ACC112 (cell line): ENCODE data around the gene EYA2.

Experiments used
- H2AFZ ChIP-seq: fragments of 200-600 bp; sonication (generic); one replicate; pipeline ENCODE4 v1.6.0; 2017; ENCODE audit warnings: antibody characterized with exemption, low read length; ENCODE audit not compliant: unreplicated experiment
- H3K27ac ChIP-seq: fragments of 200-600 bp; sonication (generic); 2 replicates; pipeline ENCODE4 v1.5.1; 2014; ENCODE audit warnings: low read depth, mild to moderate bottlenecking, antibody characterized with exemption, low read length, moderate library complexity
- H3K27me3 ChIP-seq: fragments of 200-600 bp; sonication (generic); 2 replicates; pipeline ENCODE4 v1.6.1; 2014; ENCODE audit warnings: mild to moderate bottlenecking, antibody characterized with exemption, low read length, moderate library complexity, mixed read lengths; ENCODE audit not compliant: insufficient read depth
- H3K36me3 ChIP-seq: fragments of 200-600 bp; sonication (generic); 2 replicates; pipeline ENCODE4 v1.6.1; 2016; ENCODE audit warnings: mild to moderate bottlenecking, antibody characterized with exemption, low read length, moderate library complexity, mixed read lengths; ENCODE audit not compliant: insufficient read depth
- H3K4me1 ChIP-seq: fragments of 200-600 bp; sonication (generic); one replicate; pipeline ENCODE4 v1.6.1; 2016; ENCODE audit warnings: low read length, mixed read lengths; ENCODE audit not compliant: insufficient read depth, unreplicated experiment, control insufficient read depth
- H3K4me3 ChIP-seq: fragments of 200-600 bp; sonication (generic); 2 replicates; pipeline ENCODE4 v1.5.1; 2014; ENCODE audit warnings: mild to moderate bottlenecking, low read depth, low read length
- H3K79me2 ChIP-seq: fragments of 200-600 bp; sonication (generic); one replicate; pipeline ENCODE4 v1.6.0; 2016; ENCODE audit warnings: low read length; ENCODE audit not compliant: control insufficient read depth, unreplicated experiment, insufficient read depth

The EYA2 gene

GRCh38 chr20:47233333-47234188 is 338.9 kb downstream of the EYA2 start:
- Histone ChIP-seq H3K27ac (no peak overlapping the region), H3K27me3 (no peaks in the 10 kb centered on the region), H3K36me3 (peaks cover 26% of the 10 kb centered on the region), H2AFZ (no peak overlapping the region), H3K79me2 (peaks cover 5% of the 10 kb centered on the region), H3K4me3 (no peak overlapping the region), H3K4me1 (peaks cover 7% of the 10 kb centered on the region)

- Histone ChIP-seq H3K36me3 (peaks cover 17% of the 10 kb centered on the region), H3K79me2 (peaks cover 5% of the 10 kb centered on the region), H2AFZ (no peak overlapping the region), H3K4me1 (peaks cover 7% of the 10 kb centered on the region), H3K4me3 (no peak overlapping the region), H3K27me3 (no peaks in the 10 kb centered on the region), H3K27ac (no peak overlapping the region)
These were observed 340.5 kb downstream of the EYA2 start for GRCh38 chr20:47235111-47235510.

GRCh38 chr20:47235853-47236638 is 341.4 kb downstream of the EYA2 start:
- no peak overlapping the region for H3K4me3 ChIP-seq
- peaks cover 2% of the 10 kb centered on the region for H3K79me2 ChIP-seq
- peaks cover 7% of the 10 kb centered on the region for H3K4me1 ChIP-seq
- H3K27me3 ChIP-seq: no peaks in the 10 kb centered on the region
- no peak overlapping the region for H2AFZ ChIP-seq
- peaks cover 17% of the 10 kb centered on the region for H3K36me3 ChIP-seq
- H3K27ac ChIP-seq: no peak overlapping the region

- Histone ChIP-seq H3K27me3 (no peaks in the 10 kb centered on the region), H3K27ac (no peak overlapping the region), H2AFZ (no peak overlapping the region), H3K79me2 (peaks cover 2% of the 10 kb centered on the region), H3K4me1 (peaks cover 6% of the 10 kb centered on the region), H3K4me3 (no peak overlapping the region), H3K36me3 (peaks cover 17% of the 10 kb centered on the region)
These were observed 341.9 kb downstream of the EYA2 start for GRCh38 chr20:47236639-47236900.

- no peaks in the 10 kb centered on the region for H3K4me1 ChIP-seq
- H3K4me3 ChIP-seq: no peak overlapping the region
- no peaks in the 10 kb centered on the region for H3K27me3 ChIP-seq
- H3K79me2 ChIP-seq: peaks cover 2% of the 10 kb centered on the region
- H3K36me3 ChIP-seq: peaks cover 17% of the 10 kb centered on the region
- no peak overlapping the region for H3K27ac ChIP-seq
- H2AFZ ChIP-seq: no peak overlapping the region
These were observed 343.1 kb downstream of the EYA2 start for GRCh38 chr20:47237715-47238114.
